Lung (tissue), 12 donors: ENCODE data around the gene SMIM44. TPM values are rescaled to one million over a fixed set of nuclear protein-coding genes. Genes with fewer than 3 reads are reported as not detected.

Source experiments
- ATAC-seq: fragments of 200-7000 bp; cut with Tn5 transposase; one replicate; pipeline ENCODE4 v1.9.1; 2020; ENCODE audit warnings: moderate number of reproducible peaks; ENCODE audit not compliant: insufficient read depth, low FRiP score
- DNase-seq, 3 donors: peaks; one replicate each; pipeline ENCODE4 v3.0.0-alpha.2; 2013 to 2017
- H3K27ac ChIP-seq, 2 donors: one replicate each; pipeline ENCODE4 v1.5.1; 2013; ENCODE audit warnings: mild to moderate bottlenecking in 2 of 2, moderate library complexity in 2 of 2, control low read depth in 1 of 2, inconsistent platforms in 1 of 2, low read depth in 1 of 2, low read length in 1 of 2
- H3K27me3 ChIP-seq, 3 donors: one replicate each; pipeline ENCODE4 v1.5.1; 2013; ENCODE audit warnings: low read length in 2 of 3; ENCODE audit not compliant: control insufficient read depth in 3 of 3, insufficient read depth in 3 of 3
- H3K36me3 ChIP-seq, 4 donors: one replicate each; pipeline ENCODE4 v1.5.1; 2013; ENCODE audit warnings: low read length in 4 of 4, mild to moderate bottlenecking in 1 of 4, moderate library complexity in 1 of 4; ENCODE audit not compliant: control insufficient read depth in 4 of 4, insufficient read depth in 4 of 4
- H3K4me1 ChIP-seq, 5 donors: one replicate each; pipeline ENCODE4 v1.5.1; 2013; ENCODE audit warnings: low read length in 5 of 5, mild to moderate bottlenecking in 2 of 5, moderate library complexity in 1 of 5; ENCODE audit not compliant: control insufficient read depth in 5 of 5, insufficient read depth in 5 of 5
- H3K4me3 ChIP-seq: one replicate; pipeline ENCODE4 v1.5.1; 2013; ENCODE audit warnings: mild to moderate bottlenecking, control low read depth, moderate library complexity
- H3K9ac ChIP-seq, 2 donors: one replicate each; pipeline ENCODE4 v1.5.1; 2013; ENCODE audit warnings: low read length in 2 of 2, control low read depth in 1 of 2; ENCODE audit not compliant: insufficient read depth in 1 of 2
- H3K9me3 ChIP-seq, 4 donors: one replicate each; pipeline ENCODE4 v1.5.1; 2013; ENCODE audit warnings: low read length in 3 of 4, mild to moderate bottlenecking in 1 of 4, moderate library complexity in 1 of 4; ENCODE audit not compliant: control insufficient read depth in 4 of 4, insufficient read depth in 3 of 4
- WGBS, 2 donors: extraction: QIAGEN DNeasy Blood & Tissue Kit; methylation state at CpG; one replicate each; pipeline ENCODE4 v1.1.7; 2013; 5-methylcytosine and 5-hydroxymethylcytosine counted together
- polyA plus RNA-seq, 2 donors: library from polyadenylated mRNA; stranded (reverse); fragments of 200-250 nt; gene quantifications; one replicate each; pipeline ENCODE4 v1.2.1, GENCODE V29; 2013
- total RNA-seq, 2 donors: library from RNA; depleted of rRNA in 1 of 2; stranded (reverse); fragments of >200 nt in 1 of 2; gene quantifications; one replicate each; pipeline ENCODE4 v1.2.1, GENCODE V29; 2014 to 2021
- TF ChIP-seq, protein P1 (sequence below): IDR thresholded peaks from 2 replicates; pipeline ENCODE4 v1.5.1; 2012; ENCODE audit warnings: mild to moderate bottlenecking; ENCODE audit errors: control extremely low read depth, extremely low read depth
- donor health status: control.
- donor health status: control.
- donor health status: Bipolar disorder and iron deficiency.
- donor health status: healthy.
- donor health status: DM: yes; HTN: yes; CAD: no.

SMIM44 gene
- total and polyA plus RNA-seq, 4 donors: not detected

DNA sequence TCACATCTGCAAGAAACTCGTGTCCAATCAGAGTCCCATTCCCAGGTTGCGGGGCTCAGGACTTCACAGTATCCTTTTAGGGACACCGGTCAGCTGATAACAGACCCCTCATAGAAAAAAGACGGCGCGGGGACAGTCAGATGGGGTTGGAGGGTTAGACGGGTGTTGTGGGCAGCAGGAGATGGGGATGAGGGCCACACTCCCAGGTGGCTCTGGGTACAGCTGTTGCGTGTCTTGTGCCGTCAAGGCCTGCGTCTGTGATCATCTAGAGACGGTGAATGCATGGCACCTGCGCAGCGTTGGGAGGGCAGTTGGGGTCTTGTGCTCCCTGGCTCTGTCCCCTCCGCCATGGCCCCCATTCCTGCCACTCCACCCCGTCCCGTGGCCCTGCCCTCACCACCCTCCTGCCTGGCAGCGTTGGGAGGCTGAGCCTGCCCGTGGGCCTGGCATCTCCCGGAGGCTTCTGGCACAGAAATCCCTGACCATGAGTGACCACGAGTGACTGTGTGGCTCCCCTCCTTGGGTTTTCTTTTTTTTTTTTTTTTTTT, 41.7 kb upstream of the SMIM44 start:
- H3K27ac ChIP-seq: no peak overlapping the region
- DNase-seq: no peak
- TF ChIP-seq, protein P1, sequence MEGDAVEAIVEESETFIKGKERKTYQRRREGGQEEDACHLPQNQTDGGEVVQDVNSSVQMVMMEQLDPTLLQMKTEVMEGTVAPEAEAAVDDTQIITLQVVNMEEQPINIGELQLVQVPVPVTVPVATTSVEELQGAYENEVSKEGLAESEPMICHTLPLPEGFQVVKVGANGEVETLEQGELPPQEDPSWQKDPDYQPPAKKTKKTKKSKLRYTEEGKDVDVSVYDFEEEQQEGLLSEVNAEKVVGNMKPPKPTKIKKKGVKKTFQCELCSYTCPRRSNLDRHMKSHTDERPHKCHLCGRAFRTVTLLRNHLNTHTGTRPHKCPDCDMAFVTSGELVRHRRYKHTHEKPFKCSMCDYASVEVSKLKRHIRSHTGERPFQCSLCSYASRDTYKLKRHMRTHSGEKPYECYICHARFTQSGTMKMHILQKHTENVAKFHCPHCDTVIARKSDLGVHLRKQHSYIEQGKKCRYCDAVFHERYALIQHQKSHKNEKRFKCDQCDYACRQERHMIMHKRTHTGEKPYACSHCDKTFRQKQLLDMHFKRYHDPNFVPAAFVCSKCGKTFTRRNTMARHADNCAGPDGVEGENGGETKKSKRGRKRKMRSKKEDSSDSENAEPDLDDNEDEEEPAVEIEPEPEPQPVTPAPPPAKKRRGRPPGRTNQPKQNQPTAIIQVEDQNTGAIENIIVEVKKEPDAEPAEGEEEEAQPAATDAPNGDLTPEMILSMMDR: no peak
- H3K4me3 ChIP-seq: no peak overlapping the region
- H3K27me3 ChIP-seq: no peaks in the 10 kb centered on the region
- WGBS, 2 donors: 95 to 96% methylated on average over 20 of the region's 20 CpGs
- peaks cover 3 to 54% (median 26%) of the 10 kb centered on the region in 4 donors for H3K36me3 ChIP-seq
- H3K4me1 ChIP-seq: no peaks in the 10 kb centered on the region
- no peak for ATAC-seq
- no peak overlapping the region for H3K9ac ChIP-seq
- H3K9me3 ChIP-seq: peaks cover 0 to 1% (median 0%) of the 10 kb centered on the region in 4 donors

DNA sequence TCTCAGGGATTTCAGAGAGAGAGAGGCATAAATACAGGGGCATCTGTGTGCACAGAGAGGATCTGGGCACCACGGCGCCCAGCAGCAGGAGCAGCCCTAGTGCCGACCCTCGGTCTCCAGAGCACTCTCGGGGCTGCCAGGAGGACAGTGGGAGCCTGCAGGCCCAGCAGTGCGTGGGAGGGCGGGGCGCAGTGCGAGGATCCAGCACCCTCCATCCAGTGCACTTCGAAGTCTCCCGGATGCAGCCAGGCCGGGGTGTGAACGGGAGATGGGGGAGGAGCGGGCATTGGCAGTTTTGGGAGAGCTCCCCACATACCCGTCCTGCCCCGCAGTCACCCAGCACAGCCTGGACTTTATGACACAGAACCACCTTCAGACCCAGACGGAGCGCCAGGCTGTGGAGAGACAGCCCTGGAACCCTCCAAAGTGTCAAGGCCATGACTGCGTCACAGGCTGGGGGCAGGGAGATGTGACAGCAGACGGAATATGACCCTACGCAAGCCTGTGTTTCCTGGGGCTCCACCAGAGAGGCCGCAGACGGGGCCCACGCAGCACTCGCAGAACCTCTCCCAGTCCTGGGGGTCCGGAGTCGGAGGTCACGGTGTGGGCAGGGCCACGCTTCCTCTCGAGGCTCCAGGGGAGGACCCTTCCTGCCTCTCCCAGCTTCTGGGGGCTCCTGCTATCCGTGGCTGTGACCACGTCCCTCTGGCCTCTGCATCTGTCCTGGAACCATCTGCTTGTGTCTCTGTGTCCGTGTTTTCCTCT, 41.0 kb upstream of the SMIM44 start:
- Histone ChIP-seq H3K9ac (no peak overlapping the region), H3K4me1 (no peaks in the 10 kb centered on the region), H3K9me3 (peaks cover 0 to 1% (median 0%) of the 10 kb centered on the region in 4 donors), H3K36me3 (peaks cover 3 to 59% (median 27%) of the 10 kb centered on the region in 4 donors), H3K27ac (no peak overlapping the region), H3K4me3 (no peak overlapping the region), H3K27me3 (no peaks in the 10 kb centered on the region)
- TF ChIP-seq, protein P1: no peak
- ATAC-seq (no peak), DNase-seq (no peak)
- WGBS, 2 donors: 95% methylated on average over 33 of the region's 33 CpGs

DNA sequence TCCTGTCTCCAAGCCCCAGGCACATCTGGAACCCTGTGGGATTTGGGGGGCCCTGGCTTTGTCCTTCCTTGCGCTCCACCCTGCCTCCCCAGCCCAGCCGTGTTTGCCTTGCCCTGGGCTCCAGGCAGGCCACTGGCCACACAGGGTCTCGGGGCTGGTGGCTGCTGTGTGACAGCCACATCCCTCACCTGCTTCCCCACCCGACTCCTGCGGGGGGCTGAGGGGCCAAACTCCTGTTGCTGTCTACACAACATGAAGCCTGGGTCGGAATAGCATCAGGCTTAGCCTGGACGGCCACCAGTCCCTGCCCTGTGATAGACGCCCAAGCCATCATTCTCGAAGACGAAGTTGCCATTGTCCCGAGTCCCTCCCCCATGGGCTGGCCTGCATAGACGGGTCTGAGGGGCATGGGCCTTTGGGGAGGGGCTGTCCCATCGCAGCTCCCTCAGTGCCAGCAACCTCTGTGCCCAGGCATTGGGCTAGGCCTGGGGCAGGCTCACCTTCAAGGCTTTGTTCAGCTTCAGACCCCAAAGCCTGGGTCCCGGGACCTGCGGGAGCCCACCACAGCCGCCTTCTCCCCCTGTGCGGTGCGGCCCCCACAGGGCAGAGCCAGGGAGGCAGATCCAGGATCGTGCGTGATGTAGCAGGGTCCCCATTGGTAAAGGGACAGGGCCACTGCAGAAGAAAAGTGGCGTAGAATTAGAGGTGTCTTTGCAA, 40.3 kb upstream of the SMIM44 start:
- TF ChIP-seq, protein P1: no peak

More for the DNA sequence above, 40.3 kb upstream of the SMIM44 start:
- peaks cover 3 to 59% (median 24%) of the 10 kb centered on the region in 4 donors for H3K36me3 ChIP-seq
- no peak overlapping the region for H3K9ac ChIP-seq
- H3K4me1 ChIP-seq: peaks cover 0 to 2% (median 0%) of the 10 kb centered on the region in 5 donors
- DNase-seq (no peak), ATAC-seq (no peak)
- peaks cover 0 to 1% (median 0%) of the 10 kb centered on the region in 4 donors for H3K9me3 ChIP-seq
- WGBS, 2 donors: 92 to 94% methylated on average over 21 of the region's 21 CpGs
- H3K4me3 ChIP-seq: no peak overlapping the region
- H3K27me3 ChIP-seq: no peaks in the 10 kb centered on the region
- H3K27ac ChIP-seq: no peak overlapping the region
